GM23338 (cell line): Measurements from ENCODE around the gene ABCA4. TPM values are rescaled to one million over a fixed set of nuclear protein-coding genes. Genes with fewer than 3 reads are reported as not detected.

Experiments used
- ATAC-seq: fragments of 200-7000 bp; cut with Tn5 transposase; 3 replicates; pipeline ENCODE4 v1.9.1; 2020
- DNase-seq: peaks from one replicate; pipeline ENCODE4 v3.0.0-alpha.2; 2015; ENCODE audit warnings: low spot score
- H2AFZ ChIP-seq: fragments of 200-600 bp; sonication (generic); 2 replicates; pipeline ENCODE4 v1.8.0; 2016; ENCODE audit warnings: antibody characterized with exemption, mild to moderate bottlenecking, moderate library complexity
- H3F3A ChIP-seq: fragments of 200-600 bp; sonication (generic); replicated peaks from 2 replicates; pipeline ENCODE4 v1.8.0; 2017; ENCODE audit warnings: antibody characterized with exemption, mixed run types, low read depth
- H3K27ac ChIP-seq: fragments of 200-600 bp; sonication (generic); 2 replicates; pipeline ENCODE4 v1.6.1; 2016; ENCODE audit warnings: low read depth
- H3K27me3 ChIP-seq: fragments of 200-600 bp; sonication (generic); 2 replicates; pipeline ENCODE4 v1.8.0; 2016; ENCODE audit warnings: mild to moderate bottlenecking, mixed run types, moderate library complexity; ENCODE audit not compliant: insufficient read depth
- H3K36me3 ChIP-seq: fragments of 200-600 bp; sonication (generic); 2 replicates; pipeline ENCODE4 v1.8.0; 2016; ENCODE audit warnings: mild to moderate bottlenecking; ENCODE audit not compliant: insufficient read depth
- H3K4me1 ChIP-seq: fragments of 200-600 bp; sonication (generic); 2 replicates; pipeline ENCODE4 v1.8.0; 2016; ENCODE audit warnings: mild to moderate bottlenecking, moderate library complexity; ENCODE audit not compliant: insufficient read depth
- H3K4me2 ChIP-seq: fragments of 200-600 bp; sonication (generic); 2 replicates; pipeline ENCODE4 v1.7.1; 2017; ENCODE audit warnings: mixed run types
- H3K4me3 ChIP-seq: fragments of 200-600 bp; sonication (generic); 2 replicates; pipeline ENCODE4 v1.6.1; 2016; ENCODE audit warnings: mixed run types
- H3K79me2 ChIP-seq: fragments of 200-600 bp; sonication (generic); replicated peaks from 2 replicates; pipeline ENCODE4 v1.8.0; 2017; ENCODE audit warnings: mild to moderate bottlenecking; ENCODE audit not compliant: insufficient read depth
- H3K9me2 ChIP-seq: fragments of 200-600 bp; sonication (generic); 2 replicates; pipeline ENCODE4 v1.8.0; 2017; ENCODE audit not compliant: insufficient read depth
- H4K20me1 ChIP-seq: fragments of 200-600 bp; sonication (generic); replicated peaks from 2 replicates; pipeline ENCODE4 v1.8.0; 2017; ENCODE audit warnings: mild to moderate bottlenecking; ENCODE audit not compliant: insufficient read depth
- H3K27ac Mint-ChIP-seq: 2 replicates; pipeline ENCODE4 v1.8.0; 2020; ENCODE audit warnings: inconsistent platforms, mild to moderate bottlenecking, moderate library complexity, mixed read lengths
- H3K27me3 Mint-ChIP-seq: 3 replicates; pipeline ENCODE4 v1.8.0; 2022; ENCODE audit warnings: low read depth, mild to moderate bottlenecking, moderate library complexity, mixed read lengths, inconsistent platforms; ENCODE audit not compliant: insufficient read depth, poor library complexity
- H3K36me3 Mint-ChIP-seq: 3 replicates; pipeline ENCODE4 v1.8.0; 2021; ENCODE audit warnings: low read depth, mild to moderate bottlenecking, inconsistent platforms, moderate library complexity, mixed read lengths
- H3K4me1 Mint-ChIP-seq: 3 replicates; pipeline ENCODE4 v1.8.0; 2020; ENCODE audit warnings: mild to moderate bottlenecking, inconsistent platforms, mixed read lengths
- H3K4me3 Mint-ChIP-seq: 3 replicates; pipeline ENCODE4 v1.8.0; 2021; ENCODE audit warnings: moderate library complexity, mild to moderate bottlenecking, inconsistent platforms, mixed read lengths
- H3K9me3 Mint-ChIP-seq: 3 replicates; pipeline ENCODE4 v1.8.0; 2020; ENCODE audit warnings: moderate library complexity, mild to moderate bottlenecking, inconsistent platforms, mixed read lengths
- EZH2phosphoT487 ChIP-seq: fragments of 200-600 bp; sonication (generic); IDR thresholded peaks from one replicate; pipeline ENCODE4 v1.8.1; 2018; ENCODE audit warnings: antibody characterized with exemption; ENCODE audit not compliant: unreplicated experiment
- JUNB ChIP-seq: IDR thresholded peaks from one replicate; pipeline ENCODE4 v1.6.1; 2016; ENCODE audit warnings: antibody characterized with exemption; ENCODE audit not compliant: unreplicated experiment
- NANOG ChIP-seq: IDR thresholded peaks from 2 replicates; pipeline ENCODE4 v1.6.1; 2016; ENCODE audit warnings: antibody characterized with exemption, borderline replicate concordance
- POLR2AphosphoS5 ChIP-seq: IDR thresholded peaks from 2 replicates; pipeline ENCODE4 v1.6.1; 2016; ENCODE audit warnings: antibody characterized with exemption, low read depth
- STAT1 ChIP-seq: IDR thresholded peaks from one replicate; pipeline ENCODE4 v1.6.1; 2016; ENCODE audit warnings: antibody characterized with exemption; ENCODE audit not compliant: unreplicated experiment
- ZNF114 ChIP-seq: fragments of 250-450 bp; sonication (Bioruptor Pico); IDR thresholded peaks from 2 replicates; pipeline ENCODE4 v1.5.0; 2020; ENCODE audit warnings: mild to moderate bottlenecking, moderate library complexity
- ZNF331 ChIP-seq: fragments of 250-450 bp; sonication (Bioruptor Pico); IDR thresholded peaks from 2 replicates; pipeline ENCODE4 v1.5.0; 2020; ENCODE audit warnings: low read depth, mild to moderate bottlenecking, moderate library complexity
- polyA plus RNA-seq: library from polyadenylated mRNA; unstranded; fragments of >200 nt; fragmentation: Nextera tagmentation; extraction: Ambion mirVana; gene quantifications from 2 replicates; pipeline ENCODE4 v1.2.1, GENCODE V29; 2016
- total RNA-seq: library from RNA; depleted of rRNA; stranded (reverse); fragments of >200 nt; shearing (Covaris generic); gene quantifications from 2 replicates; pipeline ENCODE4 v1.2.3, GENCODE V29; 2014
- TF ChIP-seq, protein P1 (sequence below): IDR thresholded peaks from 2 replicates; pipeline ENCODE4 v1.6.1; 2016; ENCODE audit warnings: antibody characterized with exemption
- TF ChIP-seq, protein P2 (sequence below): IDR thresholded peaks from one replicate; pipeline ENCODE4 v1.6.1; 2018; ENCODE audit warnings: antibody characterized with exemption; ENCODE audit not compliant: unreplicated experiment
- TF ChIP-seq, protein P3 (sequence below), 2 experiments: fragments of 200-600 bp in 1 of 2; sonication (generic) in 1 of 2; conservative IDR thresholded peaks; 2 replicates each; pipeline versions ENCODE4 v1.5.1 to v1.6.1; 2016 to 2017; ENCODE audit warnings: antibody characterized with exemption in 2 of 2, low read depth in 2 of 2, mild to moderate bottlenecking in 2 of 2, moderate library complexity in 1 of 2

The ABCA4 gene
- total and polyA plus RNA-seq, 2 experiments from 2014 or later = not detected

DNA sequence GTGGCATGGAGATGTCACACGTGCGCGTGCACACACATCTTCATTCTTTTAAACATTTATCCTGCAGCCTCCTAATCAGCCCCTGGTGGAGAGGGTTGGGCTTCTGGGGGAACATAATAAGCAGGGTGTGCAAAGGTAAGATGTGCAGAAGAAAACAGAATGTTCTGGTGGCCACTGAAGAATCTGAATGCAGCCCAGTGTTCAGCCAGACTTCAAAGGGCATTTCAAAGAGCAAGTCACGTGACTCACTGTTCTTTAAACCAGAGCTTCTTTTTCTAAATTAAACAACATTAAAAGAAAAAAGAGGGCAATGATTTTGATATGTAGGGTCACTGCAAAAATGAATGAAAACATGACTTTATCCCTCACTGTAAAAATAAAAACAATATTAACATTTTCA, 89.8 kb downstream of the ABCA4 start (continued):
- TF ChIP-seq, protein P1, sequence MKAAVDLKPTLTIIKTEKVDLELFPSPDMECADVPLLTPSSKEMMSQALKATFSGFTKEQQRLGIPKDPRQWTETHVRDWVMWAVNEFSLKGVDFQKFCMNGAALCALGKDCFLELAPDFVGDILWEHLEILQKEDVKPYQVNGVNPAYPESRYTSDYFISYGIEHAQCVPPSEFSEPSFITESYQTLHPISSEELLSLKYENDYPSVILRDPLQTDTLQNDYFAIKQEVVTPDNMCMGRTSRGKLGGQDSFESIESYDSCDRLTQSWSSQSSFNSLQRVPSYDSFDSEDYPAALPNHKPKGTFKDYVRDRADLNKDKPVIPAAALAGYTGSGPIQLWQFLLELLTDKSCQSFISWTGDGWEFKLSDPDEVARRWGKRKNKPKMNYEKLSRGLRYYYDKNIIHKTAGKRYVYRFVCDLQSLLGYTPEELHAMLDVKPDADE = no peak
- TF ChIP-seq STAT1 = no peak

DNA sequence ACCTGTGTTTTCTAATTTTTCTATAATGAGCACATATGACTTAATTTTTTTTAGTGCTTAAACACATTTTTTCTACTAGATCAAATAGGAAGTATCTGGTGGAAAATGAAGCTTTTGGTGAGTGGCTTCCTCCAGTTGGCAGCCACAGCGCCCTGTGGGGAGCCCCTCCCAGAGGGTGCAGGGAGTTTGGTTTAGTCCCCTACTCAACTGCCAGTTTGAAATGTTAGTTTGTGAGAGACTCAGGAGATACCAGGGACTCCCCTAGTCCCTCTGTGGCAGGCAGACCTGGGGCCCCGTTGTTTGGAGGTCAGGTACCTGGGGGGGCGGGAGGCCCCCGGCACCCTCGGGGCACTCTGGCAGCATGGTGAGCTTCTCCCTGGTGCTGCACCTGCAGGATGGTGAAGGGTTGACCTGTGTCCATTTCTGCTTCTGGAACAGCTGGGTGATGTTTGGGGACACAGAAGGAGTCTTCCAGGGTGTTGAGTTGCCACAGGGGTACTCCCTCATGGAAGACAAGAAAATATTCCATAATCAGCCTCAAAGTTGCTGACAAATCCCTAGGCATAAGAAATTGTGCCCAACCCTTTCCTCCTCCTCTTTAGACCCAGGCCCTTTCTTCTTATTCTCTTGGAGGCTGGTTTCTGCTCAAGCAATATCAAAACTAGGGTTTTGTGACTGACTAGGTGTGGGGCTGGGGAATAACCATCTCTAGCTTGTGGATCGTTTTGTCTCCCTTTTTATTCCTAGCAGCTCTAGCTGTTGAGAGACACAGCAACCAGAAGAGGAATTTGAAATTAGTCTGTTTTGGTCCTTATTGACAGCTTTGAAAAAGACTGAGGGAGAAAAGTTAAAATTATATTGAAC, 91.6 kb downstream of the ABCA4 start:
- DNase-seq = no peak
- no peaks in the 10 kb centered on the region for H3K36me3 ChIP-seq
- H3K27ac ChIP-seq = no peak overlapping the region
- Mint-ChIP-seq H3K4me1 (peaks cover 6% of the 10 kb centered on the region), H3K27me3 (peaks cover 5% of the 10 kb centered on the region), H3K9me3 (no peaks in the 10 kb centered on the region), H3K27ac (no peak overlapping the region), H3K4me3 (no peak overlapping the region), H3K36me3 (no peaks in the 10 kb centered on the region)
- H3K4me1 ChIP-seq = no peaks in the 10 kb centered on the region
- H3K4me2 ChIP-seq = no peak overlapping the region
- no peak overlapping the region for H3K4me3 ChIP-seq
- H3K9me2 ChIP-seq = no peaks in the 10 kb centered on the region
- H3K79me2 ChIP-seq = no peaks in the 10 kb centered on the region
- H3F3A ChIP-seq = no peaks in the 10 kb centered on the region
- H3K27me3 ChIP-seq = no peaks in the 10 kb centered on the region
- ATAC-seq = no peak
- no peak overlapping the region for H2AFZ ChIP-seq
- TF ChIP-seq ZNF331 (CRISPR knock-in tag) (no peak), POLR2AphosphoS5 (no peak), STAT1 (no peak), JUNB (no peak), NANOG (no peak), ZNF114 (CRISPR knock-in tag) (no peak), EZH2phosphoT487 (no peak)
- TF ChIP-seq, protein P2, sequence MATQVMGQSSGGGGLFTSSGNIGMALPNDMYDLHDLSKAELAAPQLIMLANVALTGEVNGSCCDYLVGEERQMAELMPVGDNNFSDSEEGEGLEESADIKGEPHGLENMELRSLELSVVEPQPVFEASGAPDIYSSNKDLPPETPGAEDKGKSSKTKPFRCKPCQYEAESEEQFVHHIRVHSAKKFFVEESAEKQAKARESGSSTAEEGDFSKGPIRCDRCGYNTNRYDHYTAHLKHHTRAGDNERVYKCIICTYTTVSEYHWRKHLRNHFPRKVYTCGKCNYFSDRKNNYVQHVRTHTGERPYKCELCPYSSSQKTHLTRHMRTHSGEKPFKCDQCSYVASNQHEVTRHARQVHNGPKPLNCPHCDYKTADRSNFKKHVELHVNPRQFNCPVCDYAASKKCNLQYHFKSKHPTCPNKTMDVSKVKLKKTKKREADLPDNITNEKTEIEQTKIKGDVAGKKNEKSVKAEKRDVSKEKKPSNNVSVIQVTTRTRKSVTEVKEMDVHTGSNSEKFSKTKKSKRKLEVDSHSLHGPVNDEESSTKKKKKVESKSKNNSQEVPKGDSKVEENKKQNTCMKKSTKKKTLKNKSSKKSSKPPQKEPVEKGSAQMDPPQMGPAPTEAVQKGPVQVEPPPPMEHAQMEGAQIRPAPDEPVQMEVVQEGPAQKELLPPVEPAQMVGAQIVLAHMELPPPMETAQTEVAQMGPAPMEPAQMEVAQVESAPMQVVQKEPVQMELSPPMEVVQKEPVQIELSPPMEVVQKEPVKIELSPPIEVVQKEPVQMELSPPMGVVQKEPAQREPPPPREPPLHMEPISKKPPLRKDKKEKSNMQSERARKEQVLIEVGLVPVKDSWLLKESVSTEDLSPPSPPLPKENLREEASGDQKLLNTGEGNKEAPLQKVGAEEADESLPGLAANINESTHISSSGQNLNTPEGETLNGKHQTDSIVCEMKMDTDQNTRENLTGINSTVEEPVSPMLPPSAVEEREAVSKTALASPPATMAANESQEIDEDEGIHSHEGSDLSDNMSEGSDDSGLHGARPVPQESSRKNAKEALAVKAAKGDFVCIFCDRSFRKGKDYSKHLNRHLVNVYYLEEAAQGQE = no peak
- TF ChIP-seq, protein P3, sequence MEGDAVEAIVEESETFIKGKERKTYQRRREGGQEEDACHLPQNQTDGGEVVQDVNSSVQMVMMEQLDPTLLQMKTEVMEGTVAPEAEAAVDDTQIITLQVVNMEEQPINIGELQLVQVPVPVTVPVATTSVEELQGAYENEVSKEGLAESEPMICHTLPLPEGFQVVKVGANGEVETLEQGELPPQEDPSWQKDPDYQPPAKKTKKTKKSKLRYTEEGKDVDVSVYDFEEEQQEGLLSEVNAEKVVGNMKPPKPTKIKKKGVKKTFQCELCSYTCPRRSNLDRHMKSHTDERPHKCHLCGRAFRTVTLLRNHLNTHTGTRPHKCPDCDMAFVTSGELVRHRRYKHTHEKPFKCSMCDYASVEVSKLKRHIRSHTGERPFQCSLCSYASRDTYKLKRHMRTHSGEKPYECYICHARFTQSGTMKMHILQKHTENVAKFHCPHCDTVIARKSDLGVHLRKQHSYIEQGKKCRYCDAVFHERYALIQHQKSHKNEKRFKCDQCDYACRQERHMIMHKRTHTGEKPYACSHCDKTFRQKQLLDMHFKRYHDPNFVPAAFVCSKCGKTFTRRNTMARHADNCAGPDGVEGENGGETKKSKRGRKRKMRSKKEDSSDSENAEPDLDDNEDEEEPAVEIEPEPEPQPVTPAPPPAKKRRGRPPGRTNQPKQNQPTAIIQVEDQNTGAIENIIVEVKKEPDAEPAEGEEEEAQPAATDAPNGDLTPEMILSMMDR (conservative IDR thresholded peaks at IDR 0.05; ENCODE audit: low read depth in 2 of 2) = no peak
- H4K20me1 ChIP-seq = no peaks in the 10 kb centered on the region
